Adipocyte (in vitro differentiated cells): ENCODE data around the gene PARD3B.

Source experiments
- DNase-seq: peaks from one replicate; pipeline ENCODE4 v3.0.0-alpha.2; 2015; ENCODE audit warnings: low read depth
- H3K27me3 ChIP-seq: replicated peaks from 2 replicates; pipeline ENCODE4 v1.7.0; 2013; ENCODE audit warnings: mild to moderate bottlenecking, low read length, moderate library complexity; ENCODE audit not compliant: control insufficient read depth, insufficient read depth
- H3K36me3 ChIP-seq: 2 replicates; pipeline ENCODE4 v1.7.0; 2013; ENCODE audit warnings: low read length, mild to moderate bottlenecking, moderate library complexity; ENCODE audit not compliant: control insufficient read depth, insufficient read depth, severe bottlenecking
- H3K4me1 ChIP-seq: 2 replicates; pipeline ENCODE4 v1.7.0; 2013; ENCODE audit warnings: mild to moderate bottlenecking, low read length, moderate library complexity; ENCODE audit not compliant: control insufficient read depth, insufficient read depth
- H3K4me3 ChIP-seq: 2 replicates; pipeline ENCODE4 v1.7.0; 2013; ENCODE audit warnings: mild to moderate bottlenecking, low read length, moderate library complexity
- H3K9ac ChIP-seq: 2 replicates; pipeline ENCODE4 v1.7.0; 2013; ENCODE audit warnings: mild to moderate bottlenecking, low read length, moderate library complexity
- H3K9me3 ChIP-seq: 2 replicates; pipeline ENCODE4 v1.7.0; 2013; ENCODE audit warnings: mild to moderate bottlenecking, low read length, moderate library complexity; ENCODE audit not compliant: control insufficient read depth

Gene PARD3B

DNA sequence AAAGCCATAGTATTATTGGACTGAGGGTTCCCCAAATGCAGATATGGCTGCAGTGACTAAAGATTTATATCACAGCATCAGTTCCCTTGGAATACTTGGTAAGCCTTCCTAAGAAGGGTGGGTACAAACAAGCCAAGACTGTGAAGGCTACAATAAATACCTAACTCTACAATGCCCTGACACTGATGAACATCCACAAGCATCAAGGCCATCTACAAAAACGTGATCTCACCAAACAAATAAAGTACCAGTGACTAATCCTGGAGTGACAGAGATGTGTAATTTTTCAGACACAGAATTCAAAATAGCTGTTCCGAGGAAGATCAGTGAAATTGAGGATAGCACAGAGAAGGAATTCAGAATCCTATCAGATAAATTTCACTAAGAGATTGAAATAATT, 254.5 kb downstream of the PARD3B start:
- DNase-seq, result no peak
- Histone ChIP-seq H3K36me3 (no peaks in the 10 kb centered on the region), H3K9me3 (no peaks in the 10 kb centered on the region), H3K27me3 (no peaks in the 10 kb centered on the region), H3K4me3 (no peak overlapping the region), H3K4me1 (peaks cover 10% of the 10 kb centered on the region), H3K9ac (no peak overlapping the region)

DNA sequence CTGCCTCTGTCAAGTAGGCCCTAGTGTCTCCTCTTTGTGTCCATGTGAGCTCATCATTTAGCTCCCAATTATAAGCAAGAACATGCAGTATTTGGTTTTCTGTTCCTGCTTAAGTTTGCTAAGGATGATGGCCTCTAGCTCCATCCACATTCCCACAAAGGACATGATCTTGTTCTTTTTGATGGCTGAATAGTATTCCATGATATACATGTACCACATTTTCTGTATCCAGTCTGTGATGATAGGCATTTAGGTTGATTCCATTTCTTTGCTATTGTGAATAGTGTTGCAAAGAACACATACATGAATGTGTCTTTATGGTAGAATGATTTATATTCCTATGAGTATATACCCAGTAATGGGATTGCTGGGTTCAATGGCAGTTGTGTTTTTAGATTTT, 263.2 kb downstream of the PARD3B start:
- Histone ChIP-seq H3K4me3 (no peak overlapping the region), H3K9ac (no peak overlapping the region), H3K9me3 (peaks cover 7% of the 10 kb centered on the region), H3K36me3 (no peaks in the 10 kb centered on the region), H3K27me3 (no peaks in the 10 kb centered on the region), H3K4me1 (no peaks in the 10 kb centered on the region)
- DNase-seq, result no peak

DNA sequence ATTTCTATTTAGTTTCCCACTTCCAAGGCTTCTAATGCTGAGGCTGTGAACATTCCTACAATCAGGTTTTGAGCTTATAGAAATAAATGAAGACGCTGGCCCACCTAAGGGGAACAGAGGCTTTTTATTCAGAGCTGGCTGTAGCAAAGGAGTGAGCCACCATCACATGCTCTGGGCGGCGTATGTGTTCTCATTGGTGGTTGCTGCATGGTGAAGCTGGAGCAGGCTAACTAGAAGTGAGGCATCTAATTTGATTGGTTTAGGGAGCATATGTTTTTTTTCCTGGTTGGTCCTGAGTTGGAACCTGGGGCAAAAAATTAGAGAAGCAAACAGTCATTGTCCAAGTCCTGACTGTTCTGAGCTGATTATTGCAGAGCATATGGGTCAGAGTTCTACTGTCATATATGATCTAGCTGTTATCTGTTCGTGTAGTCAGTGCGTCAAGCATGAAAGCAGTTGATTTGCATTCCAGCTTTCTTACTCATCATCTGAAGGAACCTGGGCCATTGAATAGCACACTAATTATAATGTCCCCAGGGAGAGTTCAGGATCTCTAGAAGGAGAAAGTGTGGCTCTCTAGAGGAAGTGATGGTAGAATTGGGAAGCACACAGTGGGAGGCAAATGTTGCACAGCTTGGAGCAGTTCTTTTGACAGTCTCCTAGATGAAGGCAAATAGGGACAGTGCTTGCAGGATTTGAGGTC, 279.6 kb downstream of the PARD3B start:
- Histone ChIP-seq H3K9ac (no peak overlapping the region), H3K4me1 (no peaks in the 10 kb centered on the region), H3K27me3 (no peaks in the 10 kb centered on the region), H3K36me3 (no peaks in the 10 kb centered on the region), H3K4me3 (no peak overlapping the region), H3K9me3 (peaks cover 5% of the 10 kb centered on the region)
- DNase-seq, result no peak

DNA sequence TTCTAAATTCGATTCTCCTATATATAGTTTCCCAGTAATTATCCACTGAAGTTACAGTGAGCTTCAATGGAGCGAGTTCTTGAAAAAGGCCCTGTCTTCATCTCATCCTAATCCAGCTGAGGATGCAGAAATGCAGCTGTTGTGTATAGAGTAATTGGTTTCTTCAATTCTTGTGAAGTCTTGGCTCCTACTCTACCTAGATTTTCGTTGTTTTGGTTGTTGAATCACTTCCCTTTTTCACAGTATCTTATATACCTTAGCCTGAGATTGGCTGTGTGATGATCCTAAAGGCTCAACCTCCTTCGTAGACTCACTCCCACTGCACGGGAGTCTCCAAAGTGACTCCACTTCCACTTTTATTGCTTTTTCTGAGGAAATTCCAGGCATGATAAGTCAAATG, 280.4 kb downstream of the PARD3B start:
- no peaks in the 10 kb centered on the region for H3K36me3 ChIP-seq
- no peak overlapping the region for H3K4me3 ChIP-seq
- no peaks in the 10 kb centered on the region for H3K4me1 ChIP-seq
- no peak for DNase-seq
- H3K9me3 ChIP-seq, result peaks cover 4% of the 10 kb centered on the region
- no peak overlapping the region for H3K9ac ChIP-seq
- H3K27me3 ChIP-seq, result no peaks in the 10 kb centered on the region

DNA sequence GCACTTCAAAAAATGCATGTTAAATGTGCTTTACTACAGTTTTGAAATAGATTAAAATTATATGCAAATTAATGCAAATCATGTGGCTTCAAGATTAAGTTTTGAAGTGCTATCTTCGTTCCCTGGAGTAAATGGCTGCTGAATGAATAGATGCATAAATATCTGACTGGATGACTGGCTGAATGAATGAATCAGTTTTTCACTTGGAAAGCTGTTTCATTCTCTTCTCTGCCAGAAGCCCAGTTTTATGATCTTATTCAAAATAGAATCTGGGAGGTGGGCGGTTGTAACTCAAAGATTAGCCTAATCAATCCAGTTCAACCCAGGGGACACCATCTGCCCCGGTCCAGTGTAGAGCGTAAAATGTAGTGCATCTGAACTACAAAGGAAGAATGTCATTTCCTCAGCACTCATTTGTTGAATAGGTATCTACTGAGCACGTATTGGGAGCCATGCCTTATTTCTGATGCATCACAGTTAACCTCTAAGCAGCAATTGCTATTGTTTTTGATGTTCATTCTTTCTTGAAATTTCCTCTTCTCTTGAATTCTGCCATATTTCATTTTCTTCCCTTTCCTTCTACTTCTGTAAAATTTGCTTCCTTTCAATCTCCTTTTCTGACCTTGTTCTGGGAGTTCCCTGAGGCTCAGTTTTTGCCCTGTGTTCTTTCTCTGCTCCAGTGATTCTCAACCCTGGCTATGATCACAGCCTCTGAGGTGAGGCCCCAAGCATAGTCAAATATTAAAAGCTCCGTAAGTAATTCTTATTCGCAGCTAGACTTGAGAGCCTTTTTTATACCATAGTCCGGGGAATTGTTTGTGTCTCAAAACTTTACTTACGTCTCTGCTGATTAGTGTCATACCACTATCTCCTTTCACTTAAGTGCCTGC, 282.7 kb downstream of the PARD3B start:
- H3K4me1 ChIP-seq, result no peaks in the 10 kb centered on the region
- no peak overlapping the region for H3K4me3 ChIP-seq
- no peaks in the 10 kb centered on the region for H3K9me3 ChIP-seq
- H3K27me3 ChIP-seq, result no peaks in the 10 kb centered on the region
- no peak overlapping the region for H3K9ac ChIP-seq
- no peaks in the 10 kb centered on the region for H3K36me3 ChIP-seq
- no peak for DNase-seq

DNA sequence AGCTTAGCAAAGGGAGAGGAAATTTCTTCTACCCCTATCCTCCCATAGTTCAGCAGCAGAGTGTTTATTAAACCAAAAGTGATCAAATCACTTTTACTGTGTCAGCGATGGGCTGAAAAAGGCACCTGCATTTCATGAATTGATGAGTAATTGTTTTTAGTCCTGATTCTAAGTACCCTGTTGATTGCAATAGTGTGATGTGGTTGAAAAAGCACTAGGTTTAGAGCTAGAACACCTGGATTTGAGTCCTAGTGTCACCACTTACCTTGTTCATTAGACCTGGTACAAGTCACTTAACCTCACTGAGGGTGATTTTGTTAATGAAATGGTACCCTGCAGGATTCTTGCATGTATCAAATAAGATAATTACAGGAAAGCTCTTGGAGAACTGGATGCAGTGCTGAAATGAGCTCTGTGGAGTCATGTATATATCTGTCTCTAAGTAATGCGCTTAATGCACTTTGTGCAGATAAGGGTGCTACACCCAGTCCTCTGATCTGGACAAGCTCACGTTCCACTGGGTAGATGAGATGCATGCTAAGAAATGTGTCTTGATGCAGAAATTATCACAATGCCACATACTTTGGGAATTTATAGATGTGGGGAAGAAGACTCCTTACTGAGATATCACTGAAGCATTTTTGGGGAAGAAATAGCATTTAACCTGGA, 289.6 kb downstream of the PARD3B start:
- H3K4me1 ChIP-seq, result no peaks in the 10 kb centered on the region
- DNase-seq, result no peak
- no peaks in the 10 kb centered on the region for H3K27me3 ChIP-seq
- H3K36me3 ChIP-seq, result no peaks in the 10 kb centered on the region
- H3K9me3 ChIP-seq, result no peaks in the 10 kb centered on the region
- H3K9ac ChIP-seq, result no peak overlapping the region
- no peak overlapping the region for H3K4me3 ChIP-seq

DNA sequence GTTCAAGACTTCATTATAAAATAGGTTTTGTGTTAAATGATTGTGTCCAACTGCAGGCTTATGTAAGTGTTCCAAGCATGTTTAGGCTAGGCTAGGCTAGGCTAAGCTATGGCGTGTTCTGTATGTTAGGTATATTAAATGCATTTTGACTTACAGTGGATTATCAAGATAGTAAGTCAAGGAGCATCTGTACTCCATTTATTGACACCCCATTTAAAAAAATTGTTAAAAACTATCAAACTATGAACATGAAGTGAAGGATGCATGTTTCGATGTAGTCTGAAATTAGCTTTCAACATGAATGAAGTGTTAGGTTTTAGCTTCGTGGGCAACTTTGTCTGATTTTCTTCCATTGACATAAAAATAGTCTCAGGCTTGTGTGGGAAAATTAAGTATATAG, 290.5 kb downstream of the PARD3B start:
- Histone ChIP-seq H3K36me3 (no peaks in the 10 kb centered on the region), H3K9me3 (no peaks in the 10 kb centered on the region), H3K4me1 (no peaks in the 10 kb centered on the region), H3K4me3 (no peak overlapping the region), H3K27me3 (no peaks in the 10 kb centered on the region), H3K9ac (no peak overlapping the region)
- DNase-seq, result no peak

DNA sequence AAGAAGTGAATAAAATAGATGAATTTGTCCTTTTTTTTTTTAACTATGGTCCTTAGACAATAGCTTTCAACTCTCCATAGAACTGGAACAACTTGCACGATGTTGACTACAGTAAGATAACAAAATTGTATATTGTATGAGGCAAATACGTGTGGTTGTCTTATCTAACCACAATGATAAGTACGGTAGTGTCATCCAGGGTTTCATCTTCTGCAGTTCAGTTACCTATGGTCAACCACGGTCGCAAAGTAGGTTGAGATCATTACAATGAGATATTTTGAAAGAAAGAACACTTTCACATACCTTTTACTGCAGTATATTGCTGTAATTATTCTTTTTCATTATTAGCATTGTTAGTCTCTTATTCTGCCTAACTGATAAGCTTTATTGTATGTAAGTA, 295.2 kb downstream of the PARD3B start:
- no peaks in the 10 kb centered on the region for H3K9me3 ChIP-seq
- peaks cover 25% of the 10 kb centered on the region for H3K4me1 ChIP-seq
- no peak overlapping the region for H3K4me3 ChIP-seq
- H3K27me3 ChIP-seq, result no peaks in the 10 kb centered on the region
- no peaks in the 10 kb centered on the region for H3K36me3 ChIP-seq
- no peak overlapping the region for H3K9ac ChIP-seq
- DNase-seq, result no peak

DNA sequence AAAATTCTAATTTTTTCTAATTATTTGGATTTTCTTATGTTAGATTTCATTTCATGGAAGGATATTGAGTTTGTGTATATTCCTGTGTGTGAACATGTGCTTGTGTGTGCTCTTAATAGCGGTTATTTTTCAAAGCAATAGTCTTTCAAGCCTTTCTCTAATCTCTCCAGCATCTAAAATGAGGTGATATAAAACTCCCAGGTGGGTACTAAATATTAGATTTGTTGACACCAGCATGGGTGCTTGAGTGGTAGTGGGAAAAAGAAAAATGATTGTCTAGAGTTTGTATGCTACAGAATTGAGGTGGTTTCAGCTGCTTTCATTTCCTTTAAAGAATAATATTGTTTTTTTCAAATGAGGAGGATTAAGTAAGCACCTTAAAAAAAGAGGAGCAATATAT, 296.8 kb downstream of the PARD3B start:
- peak overlapping the region; percentile 49 for H3K4me3 ChIP-seq
- H3K27me3 ChIP-seq, result no peaks in the 10 kb centered on the region
- no peaks in the 10 kb centered on the region for H3K9me3 ChIP-seq
- H3K9ac ChIP-seq, result peak overlapping the region; percentile 32
- DNase-seq, result no peak
- peaks cover 25% of the 10 kb centered on the region for H3K4me1 ChIP-seq
- H3K36me3 ChIP-seq, result no peaks in the 10 kb centered on the region

DNA sequence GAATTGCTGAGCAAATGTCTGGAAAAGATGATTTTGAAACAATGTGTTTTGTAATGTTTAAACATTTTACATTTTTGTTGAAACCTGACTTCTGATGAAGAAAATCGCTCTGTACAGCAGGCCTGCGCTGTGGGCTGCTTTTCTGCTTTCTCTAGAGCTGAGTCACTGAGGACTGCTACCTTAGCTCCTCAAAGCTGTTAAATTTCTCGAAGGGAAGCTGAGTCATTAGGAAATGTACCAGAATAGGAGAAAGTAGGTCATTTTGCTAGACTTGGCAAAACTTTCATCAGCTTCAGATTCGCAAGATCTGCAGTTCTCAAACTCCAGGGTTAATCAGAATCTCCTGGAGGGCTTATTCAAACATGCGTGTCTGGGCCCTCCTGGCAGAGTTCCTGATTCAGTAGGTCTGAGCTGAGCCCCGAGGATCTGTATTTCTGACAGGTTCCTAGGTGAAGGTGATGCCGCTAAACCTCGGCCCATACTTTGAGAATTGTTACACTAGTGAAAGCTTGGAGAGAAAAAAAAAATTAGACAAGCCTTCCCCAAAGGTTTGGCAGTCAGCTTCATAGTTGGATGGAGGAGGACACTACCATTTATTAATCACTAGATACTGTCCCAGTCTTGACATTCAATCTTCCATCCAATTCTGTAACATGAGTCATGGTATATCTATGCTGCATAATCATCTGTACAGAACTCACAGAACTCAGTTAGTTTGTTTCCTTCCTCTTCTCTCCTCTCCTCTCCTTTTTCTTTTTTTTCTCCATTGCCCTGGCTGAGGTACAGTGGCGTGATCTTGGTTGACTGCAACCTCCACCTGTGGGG, 297.6 kb downstream of the PARD3B start:
- no peaks in the 10 kb centered on the region for H3K27me3 ChIP-seq
- no peaks in the 10 kb centered on the region for H3K9me3 ChIP-seq
- H3K4me3 ChIP-seq, result peak overlapping the region; percentile 65
- peaks cover 25% of the 10 kb centered on the region for H3K4me1 ChIP-seq
- peak overlapping the region; percentile 58 for H3K9ac ChIP-seq
- peak; percentile 97 for DNase-seq
- H3K36me3 ChIP-seq, result no peaks in the 10 kb centered on the region

DNA sequence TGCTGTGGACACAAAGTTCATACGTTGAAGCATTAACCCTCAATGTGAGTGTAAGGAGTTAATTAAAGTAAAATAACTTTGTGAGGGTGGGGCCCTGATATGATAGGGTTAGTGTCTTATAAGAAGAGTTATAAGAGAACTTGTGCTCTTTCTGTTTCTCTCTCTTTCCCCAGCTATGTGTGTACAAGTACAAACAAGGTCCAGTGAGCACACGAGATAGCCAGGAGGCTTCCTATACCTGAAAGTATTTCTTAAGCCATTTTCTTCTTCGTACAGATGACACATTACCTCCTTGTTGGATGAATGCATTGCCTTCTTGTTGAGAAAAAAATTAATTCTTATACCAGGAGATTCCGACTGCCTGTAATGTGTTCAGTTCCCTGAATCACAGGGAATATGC, 301.2 kb downstream of the PARD3B start:
- Histone ChIP-seq H3K4me1 (peaks cover 25% of the 10 kb centered on the region), H3K27me3 (no peaks in the 10 kb centered on the region), H3K9me3 (no peaks in the 10 kb centered on the region), H3K9ac (no peak overlapping the region), H3K4me3 (no peak overlapping the region), H3K36me3 (no peaks in the 10 kb centered on the region)
- DNase-seq, result no peak
